Jurkat, Clone E6-1 (cell line): ENCODE data around the gene MMRN2.

Experiments
- DNase-seq: peaks from one replicate; pipeline ENCODE4 v3.0.0-alpha.2; 2011; ENCODE audit warnings: low read depth, low spot score
- H3K4me3 ChIP-seq: 2 replicates; pipeline ENCODE4 v1.5.1; 2011; ENCODE audit warnings: mild to moderate bottlenecking, low read length, control low read depth, moderate library complexity

Gene MMRN2

GRCh38 chr10:86970162-86970981 lies 13.0 kb upstream of the MMRN2 start:
- H3K4me3 ChIP-seq: peak overlapping the region; percentile 58
- no peak for DNase-seq

GRCh38 chr10:86969421-86970041 lies 12.1 kb upstream of the MMRN2 start:
- H3K4me3 ChIP-seq: no peak overlapping the region
- no peak for DNase-seq

- no peak for DNase-seq
- no peak overlapping the region for H3K4me3 ChIP-seq
Measured at GRCh38 chr10:86968994-86969355, 11.6 kb upstream of the MMRN2 start.

GRCh38 chr10:86968271-86968993 lies 11.0 kb upstream of the MMRN2 start, which contains the start of gene ADIRF:
Gene ADIRF, plus strand, starts transcription at chr10:86968482. Its CDS starts 63 bp downstream, at chr10:86968545.
- no peak for DNase-seq
- H3K4me3 ChIP-seq: no peak within 1 kb of the TSS

- no peak overlapping the region for H3K4me3 ChIP-seq
- no peak for DNase-seq
Measured at GRCh38 chr10:86967481-86967941, 10.1 kb upstream of the MMRN2 start.

- DNase-seq: no peak
- H3K4me3 ChIP-seq: no peak overlapping the region
Measured at GRCh38 chr10:86965986-86966654, 8.7 kb upstream of the MMRN2 start.

- DNase-seq: no peak
- H3K4me3 ChIP-seq: no peak overlapping the region
Measured at GRCh38 chr10:86964847-86965190, 7.4 kb upstream of the MMRN2 start.

- no peak for DNase-seq
- no peak overlapping the region for H3K4me3 ChIP-seq
Measured at GRCh38 chr10:86964061-86964846, 6.8 kb upstream of the MMRN2 start.

GRCh38 chr10:86963341-86963919 lies 6.0 kb upstream of the MMRN2 start:
- DNase-seq: no peak
- no peak overlapping the region for H3K4me3 ChIP-seq

- H3K4me3 ChIP-seq: no peak overlapping the region
- no peak for DNase-seq
Measured at GRCh38 chr10:86962981-86963310, 5.5 kb upstream of the MMRN2 start.

GRCh38 chr10:86962136-86962980 lies 4.9 kb upstream of the MMRN2 start:
- DNase-seq: no peak
- H3K4me3 ChIP-seq: no peak overlapping the region

- no peak for DNase-seq
- H3K4me3 ChIP-seq: no peak overlapping the region
Measured at GRCh38 chr10:86961481-86962091, 4.2 kb upstream of the MMRN2 start.

- no peak for DNase-seq
- no peak overlapping the region for H3K4me3 ChIP-seq
Measured at GRCh38 chr10:86960863-86961434, 3.5 kb upstream of the MMRN2 start.

GRCh38 chr10:86960003-86960862 lies 2.8 kb upstream of the MMRN2 start:
- DNase-seq: peak; percentile 67
- no peak overlapping the region for H3K4me3 ChIP-seq

GRCh38 chr10:86959737-86960002 lies 2.3 kb upstream of the MMRN2 start:
- DNase-seq: no peak
- H3K4me3 ChIP-seq: no peak overlapping the region

- no peak for DNase-seq
- H3K4me3 ChIP-seq: no peak overlapping the region
Measured at GRCh38 chr10:86958901-86959736, 1.7 kb upstream of the MMRN2 start.
